22Rv1 (cell line): ENCODE data around the gene IFNLR1.

Experiments used
- H3K27ac ChIP-seq: fragments of 450-650 bp; 2 replicates; pipeline ENCODE4 v1.5.1; 2017
- ZFX ChIP-seq: fragments of 450-650 bp; IDR thresholded peaks from 2 replicates; pipeline ENCODE4 v1.6.1; 2017; ENCODE audit warnings: antibody characterized with exemption, borderline replicate concordance
- TF ChIP-seq, protein P1 (sequence below): fragments of 450-650 bp; IDR thresholded peaks from 2 replicates; pipeline ENCODE4 v1.5.1; 2017; ENCODE audit warnings: mild to moderate bottlenecking

Gene IFNLR1

GRCh38 chr1:24175033-24175755 is 11.9 kb downstream of the IFNLR1 start:
- TF ChIP-seq ZFX = no peak
- TF ChIP-seq, protein P1, sequence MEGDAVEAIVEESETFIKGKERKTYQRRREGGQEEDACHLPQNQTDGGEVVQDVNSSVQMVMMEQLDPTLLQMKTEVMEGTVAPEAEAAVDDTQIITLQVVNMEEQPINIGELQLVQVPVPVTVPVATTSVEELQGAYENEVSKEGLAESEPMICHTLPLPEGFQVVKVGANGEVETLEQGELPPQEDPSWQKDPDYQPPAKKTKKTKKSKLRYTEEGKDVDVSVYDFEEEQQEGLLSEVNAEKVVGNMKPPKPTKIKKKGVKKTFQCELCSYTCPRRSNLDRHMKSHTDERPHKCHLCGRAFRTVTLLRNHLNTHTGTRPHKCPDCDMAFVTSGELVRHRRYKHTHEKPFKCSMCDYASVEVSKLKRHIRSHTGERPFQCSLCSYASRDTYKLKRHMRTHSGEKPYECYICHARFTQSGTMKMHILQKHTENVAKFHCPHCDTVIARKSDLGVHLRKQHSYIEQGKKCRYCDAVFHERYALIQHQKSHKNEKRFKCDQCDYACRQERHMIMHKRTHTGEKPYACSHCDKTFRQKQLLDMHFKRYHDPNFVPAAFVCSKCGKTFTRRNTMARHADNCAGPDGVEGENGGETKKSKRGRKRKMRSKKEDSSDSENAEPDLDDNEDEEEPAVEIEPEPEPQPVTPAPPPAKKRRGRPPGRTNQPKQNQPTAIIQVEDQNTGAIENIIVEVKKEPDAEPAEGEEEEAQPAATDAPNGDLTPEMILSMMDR = no peak
- H3K27ac ChIP-seq = no peak overlapping the region

GRCh38 chr1:24173638-24174575 is 13.2 kb downstream of the IFNLR1 start:
- H3K27ac ChIP-seq = no peak overlapping the region
- no peak for TF ChIP-seq ZFX
- TF ChIP-seq, protein P1 = no peak

DNA sequence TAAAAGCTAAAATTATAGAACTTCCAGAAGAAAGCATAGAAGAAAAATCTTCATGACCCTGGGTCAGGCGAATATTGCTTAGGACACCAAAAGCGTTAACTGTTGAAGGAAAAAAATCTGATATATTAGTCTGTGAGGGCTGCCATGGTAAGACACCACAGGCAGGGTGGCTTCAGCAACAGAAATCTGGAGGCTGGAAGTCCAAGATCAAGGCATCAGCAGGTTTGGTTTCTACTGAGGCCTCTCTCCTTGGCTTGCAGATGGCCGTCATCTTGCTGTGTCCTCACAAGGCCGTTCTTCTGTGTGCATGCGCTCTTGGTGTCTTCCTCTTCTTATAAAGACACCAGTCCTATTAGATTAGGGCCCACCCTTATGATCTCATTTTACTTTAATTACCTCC is 14.5 kb downstream of the IFNLR1 start:
- no peak overlapping the region for H3K27ac ChIP-seq
- TF ChIP-seq, protein P1 = no peak
- no peak for TF ChIP-seq ZFX

DNA sequence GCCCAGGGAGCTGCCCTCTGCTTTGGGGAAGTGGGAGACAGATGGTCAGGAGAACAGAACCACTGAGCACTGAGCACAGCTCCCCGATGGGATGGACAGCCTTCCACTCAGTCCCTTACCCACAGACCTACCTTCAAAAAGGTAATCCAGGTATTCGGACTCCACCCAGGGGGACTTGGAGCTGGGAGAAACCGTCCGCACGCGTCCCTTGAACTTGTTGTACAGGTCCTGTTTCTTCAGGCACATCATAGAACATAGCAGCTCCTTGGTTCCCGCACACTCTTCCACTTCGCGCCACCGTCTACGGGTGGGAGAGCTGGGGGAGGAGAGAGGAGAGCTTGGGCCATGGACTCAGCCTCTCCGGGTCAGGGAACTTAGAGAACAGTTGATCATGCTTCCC is 17.8 kb downstream of the IFNLR1 start:
- no peak overlapping the region for H3K27ac ChIP-seq
- TF ChIP-seq ZFX = no peak
- TF ChIP-seq, protein P1 = no peak

DNA sequence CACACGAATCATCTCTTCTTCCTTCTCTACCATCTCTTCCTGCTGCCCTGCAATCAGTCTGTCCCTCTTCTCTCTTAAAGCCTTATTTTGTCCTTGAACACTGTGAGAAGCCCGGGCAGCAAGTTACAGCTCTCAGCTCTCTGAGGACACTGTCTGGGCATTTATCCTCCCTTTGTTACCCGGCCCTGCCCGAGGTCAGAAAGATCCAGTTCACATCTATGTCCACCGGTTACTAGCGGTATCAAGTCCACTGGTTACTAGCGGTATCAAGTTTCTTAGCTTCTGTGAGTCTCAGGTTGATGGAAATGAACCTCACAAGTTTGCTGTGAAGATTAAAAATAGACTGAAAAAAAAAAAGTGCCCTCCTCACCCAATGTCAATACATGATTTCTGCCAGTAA is 18.8 kb downstream of the IFNLR1 start:
- no peak for TF ChIP-seq ZFX
- TF ChIP-seq, protein P1 = no peak
- no peak overlapping the region for H3K27ac ChIP-seq

DNA sequence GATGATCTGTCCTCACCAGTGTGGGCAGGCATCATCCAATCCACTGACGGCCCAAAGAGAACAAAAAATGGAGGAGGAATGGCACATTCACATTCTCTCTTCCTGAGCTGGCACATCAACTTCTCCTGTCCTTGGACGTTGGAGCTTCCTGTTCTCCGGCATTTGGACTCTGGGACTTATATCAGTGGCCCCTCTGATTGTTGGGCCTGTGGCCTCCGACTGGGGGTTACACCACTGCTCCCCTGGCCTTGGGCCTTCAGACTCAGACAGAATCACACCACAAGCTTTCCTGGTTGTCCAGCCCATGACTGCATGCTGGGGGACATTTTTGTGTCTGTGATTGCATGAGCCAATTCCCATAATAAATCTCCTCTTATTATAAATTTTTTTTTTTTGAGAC is 20.1 kb downstream of the IFNLR1 start:
- H3K27ac ChIP-seq = no peak overlapping the region
- TF ChIP-seq, protein P1 = no peak

GRCh38 chr1:24165500-24165899 is 21.6 kb downstream of the IFNLR1 start:
- TF ChIP-seq, protein P1 = no peak
- TF ChIP-seq ZFX = no peak
- H3K27ac ChIP-seq = no peak overlapping the region
